ENCODE data around the gene SNX22. TPM values are rescaled to one million over a fixed set of nuclear protein-coding genes. Genes with fewer than 3 reads are reported as not detected.

Gene SNX22
- total and polyA plus RNA-seq, 4 donors = 2.2 to 37.4 (median 3.1) TPM

DNA sequence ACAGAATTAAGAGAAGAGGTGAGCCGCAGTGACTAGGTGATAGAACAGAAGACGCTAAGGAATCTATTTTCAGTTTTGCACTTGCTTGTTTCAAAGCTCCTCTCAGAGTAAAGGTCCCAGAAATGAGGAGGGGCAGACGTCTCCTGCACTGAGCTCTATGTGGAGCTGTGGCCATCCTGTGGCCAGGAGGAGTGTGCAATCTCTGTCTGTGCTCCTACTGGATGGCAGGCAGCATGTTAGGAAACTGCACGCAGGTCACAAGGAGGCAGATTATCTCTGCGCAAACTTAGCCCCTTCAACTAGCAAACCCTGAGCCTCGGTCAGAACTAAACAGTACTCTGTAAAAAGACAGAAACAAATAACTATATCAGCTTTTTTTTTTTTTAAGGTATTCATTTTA, 42.4 kb downstream of the SNX22 start:
- Histone ChIP-seq H3K9ac (ENCODE audit: low read depth in 1 of 2, low read length in 2 of 2) (no peak overlapping the region), H3K27ac (ENCODE audit: low read depth in 1 of 2, low read length in 2 of 2) (no peak overlapping the region), H3K4me3 (ENCODE audit: low read depth in 1 of 3, low read length in 3 of 3) (no peak overlapping the region), H3K9me3 (ENCODE audit: control insufficient read depth in 4 of 4, low read length in 3 of 4) (no peaks in the 10 kb centered on the region), H3K4me1 (ENCODE audit: control insufficient read depth in 4 of 4, insufficient read depth in 4 of 4, low read length in 3 of 4) (no peaks in the 10 kb centered on the region), H3K27me3 (ENCODE audit: control insufficient read depth in 4 of 4, insufficient read depth in 4 of 4, low read length in 3 of 4) (no peaks in the 10 kb centered on the region), H3K36me3 (ENCODE audit: control insufficient read depth in 4 of 4, insufficient read depth in 3 of 4, low read depth in 1 of 4, low read length in 3 of 4) (peaks cover 0 to 5% (median 4%) of the 10 kb centered on the region in 4 donors)
- DNase-seq (ENCODE audit: low spot score) = no peak
- WGBS = 88% methylated on average over 6 of the region's 6 CpGs
- TF ChIP-seq, protein P1, sequence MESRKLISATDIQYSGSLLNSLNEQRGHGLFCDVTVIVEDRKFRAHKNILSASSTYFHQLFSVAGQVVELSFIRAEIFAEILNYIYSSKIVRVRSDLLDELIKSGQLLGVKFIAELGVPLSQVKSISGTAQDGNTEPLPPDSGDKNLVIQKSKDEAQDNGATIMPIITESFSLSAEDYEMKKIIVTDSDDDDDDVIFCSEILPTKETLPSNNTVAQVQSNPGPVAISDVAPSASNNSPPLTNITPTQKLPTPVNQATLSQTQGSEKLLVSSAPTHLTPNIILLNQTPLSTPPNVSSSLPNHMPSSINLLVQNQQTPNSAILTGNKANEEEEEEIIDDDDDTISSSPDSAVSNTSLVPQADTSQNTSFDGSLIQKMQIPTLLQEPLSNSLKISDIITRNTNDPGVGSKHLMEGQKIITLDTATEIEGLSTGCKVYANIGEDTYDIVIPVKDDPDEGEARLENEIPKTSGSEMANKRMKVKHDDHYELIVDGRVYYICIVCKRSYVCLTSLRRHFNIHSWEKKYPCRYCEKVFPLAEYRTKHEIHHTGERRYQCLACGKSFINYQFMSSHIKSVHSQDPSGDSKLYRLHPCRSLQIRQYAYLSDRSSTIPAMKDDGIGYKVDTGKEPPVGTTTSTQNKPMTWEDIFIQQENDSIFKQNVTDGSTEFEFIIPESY (IDR thresholded peaks at IDR 0.05) = no peak
- no peak for TF ChIP-seq HNF4A (conservative IDR thresholded peaks at IDR 0.05)
- TF ChIP-seq JUND (IDR thresholded peaks at IDR 0.05) = no peak
- TF ChIP-seq GABPA (IDR thresholded peaks at IDR 0.05 in 1 of 2, conservative IDR thresholded peaks at IDR 0.05 in 1 of 2) = no peak
- TF ChIP-seq MAX (IDR thresholded peaks at IDR 0.05) = no peak
- TF ChIP-seq FOXA1 (IDR thresholded peaks at IDR 0.05) = no peak
- no peak for TF ChIP-seq TAF1 (conservative IDR thresholded peaks at IDR 0.05)

DNA sequence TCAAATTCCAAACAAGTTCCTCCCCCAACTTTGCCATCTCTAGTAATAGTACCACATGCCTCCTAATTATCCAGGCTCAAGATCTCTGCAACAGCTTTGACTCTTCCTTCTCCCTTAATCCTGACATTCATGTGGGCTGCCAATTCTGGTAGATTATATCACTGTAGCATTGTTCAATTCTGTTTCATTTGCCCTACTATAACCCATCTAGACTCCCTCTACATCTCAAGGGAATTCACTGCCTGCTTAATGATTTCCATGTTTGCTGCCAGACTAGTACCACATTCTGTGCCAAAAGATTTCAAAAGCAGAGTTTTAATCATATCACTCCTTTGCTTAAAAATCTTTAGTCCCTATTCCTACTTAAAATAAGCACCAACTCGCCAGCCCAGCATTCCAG, 45.9 kb downstream of the SNX22 start:
- no peaks in the 10 kb centered on the region for H3K9me3 ChIP-seq (ENCODE audit: control insufficient read depth in 4 of 4, low read length in 3 of 4)
- H3K9ac ChIP-seq (ENCODE audit: low read depth in 1 of 2, low read length in 2 of 2) = no peak overlapping the region
- H3K36me3 ChIP-seq (ENCODE audit: control insufficient read depth in 4 of 4, insufficient read depth in 3 of 4, low read depth in 1 of 4, low read length in 3 of 4) = peaks cover 4 to 9% (median 6%) of the 10 kb centered on the region in 4 donors
- H3K4me1 ChIP-seq (ENCODE audit: control insufficient read depth in 4 of 4, insufficient read depth in 4 of 4, low read length in 3 of 4) = no peaks in the 10 kb centered on the region
- TF ChIP-seq GABPA (IDR thresholded peaks at IDR 0.05 in 1 of 2, conservative IDR thresholded peaks at IDR 0.05 in 1 of 2) = no peak
- TF ChIP-seq RXRA (IDR thresholded peaks at IDR 0.05) = no peak
- no peak for TF ChIP-seq HNF4A (conservative IDR thresholded peaks at IDR 0.05)
- TF ChIP-seq, protein P2, sequence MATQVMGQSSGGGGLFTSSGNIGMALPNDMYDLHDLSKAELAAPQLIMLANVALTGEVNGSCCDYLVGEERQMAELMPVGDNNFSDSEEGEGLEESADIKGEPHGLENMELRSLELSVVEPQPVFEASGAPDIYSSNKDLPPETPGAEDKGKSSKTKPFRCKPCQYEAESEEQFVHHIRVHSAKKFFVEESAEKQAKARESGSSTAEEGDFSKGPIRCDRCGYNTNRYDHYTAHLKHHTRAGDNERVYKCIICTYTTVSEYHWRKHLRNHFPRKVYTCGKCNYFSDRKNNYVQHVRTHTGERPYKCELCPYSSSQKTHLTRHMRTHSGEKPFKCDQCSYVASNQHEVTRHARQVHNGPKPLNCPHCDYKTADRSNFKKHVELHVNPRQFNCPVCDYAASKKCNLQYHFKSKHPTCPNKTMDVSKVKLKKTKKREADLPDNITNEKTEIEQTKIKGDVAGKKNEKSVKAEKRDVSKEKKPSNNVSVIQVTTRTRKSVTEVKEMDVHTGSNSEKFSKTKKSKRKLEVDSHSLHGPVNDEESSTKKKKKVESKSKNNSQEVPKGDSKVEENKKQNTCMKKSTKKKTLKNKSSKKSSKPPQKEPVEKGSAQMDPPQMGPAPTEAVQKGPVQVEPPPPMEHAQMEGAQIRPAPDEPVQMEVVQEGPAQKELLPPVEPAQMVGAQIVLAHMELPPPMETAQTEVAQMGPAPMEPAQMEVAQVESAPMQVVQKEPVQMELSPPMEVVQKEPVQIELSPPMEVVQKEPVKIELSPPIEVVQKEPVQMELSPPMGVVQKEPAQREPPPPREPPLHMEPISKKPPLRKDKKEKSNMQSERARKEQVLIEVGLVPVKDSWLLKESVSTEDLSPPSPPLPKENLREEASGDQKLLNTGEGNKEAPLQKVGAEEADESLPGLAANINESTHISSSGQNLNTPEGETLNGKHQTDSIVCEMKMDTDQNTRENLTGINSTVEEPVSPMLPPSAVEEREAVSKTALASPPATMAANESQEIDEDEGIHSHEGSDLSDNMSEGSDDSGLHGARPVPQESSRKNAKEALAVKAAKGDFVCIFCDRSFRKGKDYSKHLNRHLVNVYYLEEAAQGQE (IDR thresholded peaks at IDR 0.05) = no peak
- TF ChIP-seq, protein P1 (IDR thresholded peaks at IDR 0.05) = no peak
- no peak for TF ChIP-seq FOXA2 (IDR thresholded peaks at IDR 0.05)
- no peak for TF ChIP-seq NR2F2 (IDR thresholded peaks at IDR 0.05)
- no peak for TF ChIP-seq ATF3 (IDR thresholded peaks at IDR 0.05)
- TF ChIP-seq MAX (IDR thresholded peaks at IDR 0.05) = no peak
- TF ChIP-seq EGR1 (IDR thresholded peaks at IDR 0.05; ENCODE audit: low read depth in 2 of 2) = no peak
- TF ChIP-seq SP1 (IDR thresholded peaks at IDR 0.05) = no peak
- TF ChIP-seq FOXA1 (IDR thresholded peaks at IDR 0.05) = no peak
- TF ChIP-seq JUND (IDR thresholded peaks at IDR 0.05) = no peak
- TF ChIP-seq, protein P3, sequence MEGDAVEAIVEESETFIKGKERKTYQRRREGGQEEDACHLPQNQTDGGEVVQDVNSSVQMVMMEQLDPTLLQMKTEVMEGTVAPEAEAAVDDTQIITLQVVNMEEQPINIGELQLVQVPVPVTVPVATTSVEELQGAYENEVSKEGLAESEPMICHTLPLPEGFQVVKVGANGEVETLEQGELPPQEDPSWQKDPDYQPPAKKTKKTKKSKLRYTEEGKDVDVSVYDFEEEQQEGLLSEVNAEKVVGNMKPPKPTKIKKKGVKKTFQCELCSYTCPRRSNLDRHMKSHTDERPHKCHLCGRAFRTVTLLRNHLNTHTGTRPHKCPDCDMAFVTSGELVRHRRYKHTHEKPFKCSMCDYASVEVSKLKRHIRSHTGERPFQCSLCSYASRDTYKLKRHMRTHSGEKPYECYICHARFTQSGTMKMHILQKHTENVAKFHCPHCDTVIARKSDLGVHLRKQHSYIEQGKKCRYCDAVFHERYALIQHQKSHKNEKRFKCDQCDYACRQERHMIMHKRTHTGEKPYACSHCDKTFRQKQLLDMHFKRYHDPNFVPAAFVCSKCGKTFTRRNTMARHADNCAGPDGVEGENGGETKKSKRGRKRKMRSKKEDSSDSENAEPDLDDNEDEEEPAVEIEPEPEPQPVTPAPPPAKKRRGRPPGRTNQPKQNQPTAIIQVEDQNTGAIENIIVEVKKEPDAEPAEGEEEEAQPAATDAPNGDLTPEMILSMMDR (IDR thresholded peaks at IDR 0.05; ENCODE audit: low read depth, low read length, missing input control) = no peak
- no peak for TF ChIP-seq YY1 (IDR thresholded peaks at IDR 0.05)
- no peak for TF ChIP-seq RAD21 (IDR thresholded peaks at IDR 0.05)
- no peak for TF ChIP-seq HNF4G (IDR thresholded peaks at IDR 0.05)
- TF ChIP-seq TAF1 (conservative IDR thresholded peaks at IDR 0.05) = no peak
- DNase-seq (ENCODE audit: low spot score) = no peak
- H3K27ac ChIP-seq (ENCODE audit: low read depth in 1 of 2, low read length in 2 of 2) = no peak overlapping the region
- no peaks in the 10 kb centered on the region for H3K27me3 ChIP-seq (ENCODE audit: control insufficient read depth in 4 of 4, insufficient read depth in 4 of 4, low read length in 3 of 4)
- no peak overlapping the region for H3K4me3 ChIP-seq (ENCODE audit: low read depth in 1 of 3, low read length in 3 of 3)
- WGBS = 94% methylated on average over 1 of the region's 1 CpG

All from liver (tissue), 9 donors.